Activated CD4-positive, alpha-beta memory T cell treated with anti-CD3 and anti-CD28 coated beads, Interleukin-2, amount 10 ng/mL, durations not matched to agents 7 days and 5 days (primary cell): ENCODE data around the gene CDK18. TPM values are rescaled to one million over a fixed set of nuclear protein-coding genes. Genes with fewer than 3 reads are reported as not detected.
A peak's percentile ranks its signal among the peaks of the same experiment; 100 is the strongest.

Experiments
- CTCF ChIA-PET: fragments of 350-600 bp; sonication (Branson Sonifier 250); formaldehyde crosslinking; loops from one replicate; lab custom pipeline; 2021; ENCODE audit warnings: antibody characterized with exemption, inconsistent platforms; lab: Charles Lee
- POLR2A ChIA-PET: fragments of 350-600 bp; sonication (Branson Sonifier 250); formaldehyde crosslinking; loops from one replicate; lab custom pipeline; 2021; ENCODE audit warnings: antibody characterized with exemption; lab: Charles Lee
- DNase-seq: peaks from one replicate; pipeline ENCODE4 v3.0.0-alpha.2; 2020
- H3K27ac Mint-ChIP-seq: one replicate; pipeline ENCODE4 v1.8.0; 2021; ENCODE audit warnings: mild to moderate bottlenecking, mixed read lengths
- H3K27me3 Mint-ChIP-seq: one replicate; pipeline ENCODE4 v1.8.0; 2021; ENCODE audit warnings: mixed read lengths
- H3K36me3 Mint-ChIP-seq: one replicate; pipeline ENCODE4 v1.8.0; 2021; ENCODE audit warnings: low read depth, mixed read lengths
- H3K4me1 Mint-ChIP-seq: one replicate; pipeline ENCODE4 v1.8.0; 2021; ENCODE audit warnings: mixed read lengths
- H3K4me3 Mint-ChIP-seq: one replicate; pipeline ENCODE4 v1.8.0; 2021; ENCODE audit warnings: mild to moderate bottlenecking, mixed read lengths
- H3K9me3 Mint-ChIP-seq: one replicate; pipeline ENCODE4 v1.8.0; 2021; ENCODE audit warnings: mixed read lengths
- total RNA-seq, 2 experiments: library from RNA; stranded (reverse); gene quantifications; one replicate each; pipeline ENCODE4 v1.2.3, GENCODE V29; 2021

CDK18 gene
- total RNA-seq, 2 experiments from 2014 or later = 1.1 to 1.4 TPM

GRCh38 chr1:205497351-205497750 is 7.1 kb upstream of the CDK18 start:
- Mint-ChIP-seq H3K4me1 (peaks cover 5% of the 10 kb centered on the region), H3K9me3 (no peaks in the 10 kb centered on the region), H3K4me3 (no peak overlapping the region), H3K27ac (no peak overlapping the region), H3K36me3 (no peaks in the 10 kb centered on the region), H3K27me3 (peaks cover 2% of the 10 kb centered on the region)
- POLR2A ChIA-PET = no interaction called here
- DNase-seq = no peak
- CTCF ChIA-PET = interaction anchor here (2.4 to 6.1 kb wide), 2 partner anchors 9 to 12 kb away, joined by 11 to 26 read pairs; no protein-coding TSS in a partner anchor

DNA sequence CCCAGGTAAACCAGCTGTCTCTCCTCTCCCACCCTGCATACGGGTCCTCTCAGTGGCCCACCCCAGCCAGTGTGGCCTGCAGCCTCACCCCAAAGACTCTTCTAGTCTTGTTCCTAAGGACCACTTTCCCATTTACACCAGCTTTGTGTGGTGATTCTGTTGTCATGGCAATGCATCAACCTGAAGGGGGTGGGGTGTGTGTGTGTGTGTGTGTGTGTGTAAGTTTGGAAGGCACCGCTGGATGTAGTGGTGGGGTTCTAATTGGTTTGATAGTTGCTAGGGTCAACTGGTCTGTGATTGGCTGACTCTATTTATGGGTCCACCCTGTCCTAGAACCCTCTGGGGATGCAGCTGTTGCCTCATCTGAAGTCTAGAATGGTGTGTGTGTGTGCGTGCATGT is 4.7 kb upstream of the CDK18 start:
- POLR2A ChIA-PET = no interaction called here

DNA sequence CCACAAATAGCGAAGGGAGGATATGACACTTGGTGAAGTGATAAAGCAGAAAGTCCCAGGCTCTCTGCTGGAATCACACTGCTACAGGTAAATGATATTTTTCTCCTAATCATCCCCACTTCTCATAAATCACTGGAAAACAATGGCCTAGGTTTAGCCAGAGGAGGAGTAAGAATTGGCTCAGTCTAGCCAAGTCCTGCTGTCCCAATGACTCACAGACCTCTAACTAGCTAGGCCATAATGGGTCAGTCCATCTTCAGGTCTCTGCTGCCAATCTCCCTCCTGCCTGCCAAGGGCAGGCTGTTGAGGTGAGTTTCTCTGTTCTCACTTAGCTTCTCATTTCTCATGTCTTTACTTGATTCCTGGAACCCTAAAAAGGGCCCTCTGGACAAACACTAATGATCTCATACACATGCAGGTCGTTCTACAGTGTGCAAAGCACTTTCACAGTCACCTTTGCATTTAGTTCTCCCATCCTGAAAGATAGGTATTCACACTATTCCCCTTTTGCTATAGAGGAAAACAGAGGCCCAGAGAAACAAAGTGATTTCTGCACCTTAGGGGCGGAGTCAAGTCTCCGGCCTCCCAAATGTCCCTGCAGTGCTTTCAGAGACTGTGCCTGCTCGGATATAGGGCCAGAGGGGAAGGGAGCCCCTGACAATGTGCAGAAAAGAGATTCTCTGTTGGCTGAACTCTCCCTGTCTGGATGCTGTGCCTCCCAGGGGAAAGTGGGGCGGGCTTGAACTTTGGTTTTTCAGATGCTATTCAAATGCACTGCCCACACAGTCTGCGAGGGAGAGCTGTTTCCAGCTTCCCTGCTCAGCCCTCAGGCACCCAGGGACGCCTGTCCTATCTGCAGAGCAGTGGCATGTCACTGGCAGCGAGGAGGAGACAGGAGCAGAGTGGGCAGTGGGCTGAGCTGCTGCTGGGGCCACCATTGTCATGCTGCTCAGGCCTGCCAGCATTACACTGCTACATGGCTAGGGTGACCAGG is 3.9 kb upstream of the CDK18 start:
- peaks cover 9% of the 10 kb centered on the region for H3K4me1 Mint-ChIP-seq
- ChIA-PET POLR2A (no interaction called here), CTCF (interaction anchor here (1.0 to 3.7 kb wide), 2 partner anchors 12 to 15 kb away, joined by 7 to 14 read pairs; no protein-coding TSS in a partner anchor)
- H3K27me3 Mint-ChIP-seq = peaks cover 23% of the 10 kb centered on the region
- no peaks in the 10 kb centered on the region for H3K36me3 Mint-ChIP-seq
- no peaks in the 10 kb centered on the region for H3K9me3 Mint-ChIP-seq
- no peak overlapping the region for H3K4me3 Mint-ChIP-seq
- H3K27ac Mint-ChIP-seq = no peak overlapping the region
- DNase-seq = no peak

More for the DNA sequence above, 4.7 kb upstream of the CDK18 start:
- no peaks in the 10 kb centered on the region for H3K36me3 Mint-ChIP-seq
- CTCF ChIA-PET = interaction anchor here (1.1 to 6.1 kb wide), 3 partner anchors 10 to 14 kb away, joined by 3 to 26 read pairs (median 11); no protein-coding TSS in a partner anchor
- H3K4me1 Mint-ChIP-seq = peaks cover 4% of the 10 kb centered on the region
- H3K4me3 Mint-ChIP-seq = no peak overlapping the region
- H3K9me3 Mint-ChIP-seq = no peaks in the 10 kb centered on the region
- H3K27ac Mint-ChIP-seq = no peak overlapping the region
- H3K27me3 Mint-ChIP-seq = peaks cover 15% of the 10 kb centered on the region
- DNase-seq = no peak

- no peaks in the 10 kb centered on the region for H3K9me3 Mint-ChIP-seq
- H3K27me3 Mint-ChIP-seq = peaks cover 27% of the 10 kb centered on the region
- ChIA-PET POLR2A (no interaction called here), CTCF (interaction anchor here (1.1 to 3.7 kb wide), 3 partner anchors 14 to 106 kb away, joined by 3 to 14 read pairs (median 3); no protein-coding TSS in a partner anchor)
- no peaks in the 10 kb centered on the region for H3K36me3 Mint-ChIP-seq
- no peak overlapping the region for H3K27ac Mint-ChIP-seq
- no peak for DNase-seq
- no peak overlapping the region for H3K4me3 Mint-ChIP-seq
- H3K4me1 Mint-ChIP-seq = peaks cover 11% of the 10 kb centered on the region
Measured at GRCh38 chr1:205502111-205502810, 2.2 kb upstream of the CDK18 start.

DNA sequence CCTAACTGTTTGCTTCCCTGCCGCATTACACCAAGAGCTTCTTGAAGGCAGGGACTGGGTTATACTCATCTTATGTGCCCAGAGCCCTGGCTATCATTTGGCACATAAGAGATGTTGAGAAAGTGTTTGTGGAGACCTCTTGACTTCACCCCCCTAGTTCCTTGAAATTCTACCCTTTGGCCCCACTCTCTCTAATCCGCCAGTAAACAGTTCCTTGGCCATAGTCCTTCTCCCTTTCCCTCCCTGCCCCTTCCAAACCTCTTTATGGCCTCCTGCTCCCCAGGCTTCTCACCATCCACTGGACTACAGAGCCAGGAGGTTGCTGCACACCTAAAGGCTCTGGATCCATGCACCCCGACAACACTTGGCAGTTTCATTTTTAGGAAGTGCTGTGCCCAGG is 1.5 kb upstream of the CDK18 start:
- H3K4me1 Mint-ChIP-seq = peaks cover 11% of the 10 kb centered on the region
- POLR2A ChIA-PET = no interaction called here
- no peak overlapping the region for H3K4me3 Mint-ChIP-seq

DNA sequence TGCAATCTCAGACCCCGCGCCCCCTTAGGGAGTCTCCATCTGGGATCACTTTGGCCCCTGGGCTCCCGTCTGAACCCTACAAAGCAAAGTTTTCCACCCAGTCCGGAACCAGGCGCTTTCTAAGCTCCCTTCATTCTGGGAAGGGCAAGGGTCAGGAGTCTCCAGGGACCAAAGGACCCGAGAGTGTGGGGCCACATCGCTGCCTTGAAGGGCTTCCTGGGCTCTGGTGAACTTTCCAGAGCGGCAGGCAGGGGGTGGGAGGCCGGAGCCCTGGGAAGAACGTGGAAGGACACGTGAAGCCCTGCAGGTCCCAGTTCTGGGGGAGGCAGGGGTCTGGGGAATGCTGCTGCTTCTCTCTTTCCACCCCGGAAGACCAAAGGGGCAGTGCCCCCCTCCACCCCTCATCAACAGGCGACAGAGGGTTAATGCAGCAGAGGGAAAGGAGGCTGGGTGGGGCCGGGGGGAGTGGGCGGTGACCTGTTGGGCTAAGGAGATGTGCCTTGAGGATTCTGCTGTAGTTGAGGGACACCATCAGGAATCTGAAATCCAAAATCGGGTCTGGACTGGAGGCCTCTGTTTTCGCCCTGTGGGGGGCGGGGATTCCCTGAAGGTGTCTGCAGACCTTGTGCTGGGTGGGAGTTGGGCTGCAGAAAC is 734 bp downstream of the CDK18 start:
- Mint-ChIP-seq H3K27ac (no peak overlapping the region), H3K36me3 (no peaks in the 10 kb centered on the region), H3K4me3 (peak overlapping the region; percentile 48), H3K27me3 (peaks cover 28% of the 10 kb centered on the region), H3K9me3 (no peaks in the 10 kb centered on the region), H3K4me1 (peaks cover 11% of the 10 kb centered on the region)
- CTCF ChIA-PET = interaction anchor here (0.6 to 1.0 kb wide), 2 partner anchors 19 to 108 kb away, joined by 3 read pairs; no protein-coding TSS in a partner anchor
- no peak for DNase-seq
- POLR2A ChIA-PET = no interaction called here

More for the DNA sequence above, 1.5 kb upstream of the CDK18 start:
- Mint-ChIP-seq H3K27ac (no peak overlapping the region), H3K9me3 (no peaks in the 10 kb centered on the region), H3K36me3 (no peaks in the 10 kb centered on the region), H3K27me3 (peaks cover 26% of the 10 kb centered on the region)
- DNase-seq = no peak
- CTCF ChIA-PET = interaction anchor here (1.1 to 3.7 kb wide), 3 partner anchors 15 to 107 kb away, joined by 3 to 14 read pairs (median 3); no protein-coding TSS in a partner anchor

DNA sequence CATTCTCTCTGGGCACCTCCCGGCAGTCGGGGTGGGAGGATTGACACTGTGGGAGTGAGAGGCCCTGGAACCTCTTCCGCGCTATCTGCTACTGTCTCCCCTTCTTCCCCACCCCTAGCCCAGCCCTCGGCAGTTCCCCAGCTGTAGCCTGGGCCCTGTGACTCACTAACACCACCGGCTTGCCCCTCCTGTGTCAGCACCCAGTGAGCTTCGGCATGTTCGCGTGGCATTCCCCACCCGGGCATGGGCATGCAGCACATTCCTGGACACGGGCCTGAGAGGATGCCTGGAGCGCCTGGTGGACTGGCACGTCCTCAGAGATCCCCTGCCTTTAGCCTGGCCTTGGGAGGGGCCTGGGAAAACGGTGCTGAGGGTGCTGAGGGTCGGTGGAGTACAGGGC is 1.3 kb downstream of the CDK18 start:
- ChIA-PET CTCF (no interaction called here), POLR2A (no interaction called here)
- no peaks in the 10 kb centered on the region for H3K9me3 Mint-ChIP-seq
- H3K4me1 Mint-ChIP-seq = peaks cover 11% of the 10 kb centered on the region
- DNase-seq = no peak
- peaks cover 28% of the 10 kb centered on the region for H3K27me3 Mint-ChIP-seq
- H3K36me3 Mint-ChIP-seq = no peaks in the 10 kb centered on the region
- H3K4me3 Mint-ChIP-seq = no peak overlapping the region
- no peak overlapping the region for H3K27ac Mint-ChIP-seq

- Mint-ChIP-seq H3K4me1 (peaks cover 11% of the 10 kb centered on the region), H3K27me3 (peaks cover 28% of the 10 kb centered on the region), H3K27ac (no peak overlapping the region), H3K36me3 (no peaks in the 10 kb centered on the region), H3K4me3 (no peak overlapping the region), H3K9me3 (no peaks in the 10 kb centered on the region)
- CTCF ChIA-PET = interaction anchor here (1.8 kb wide), 1 partner anchor 18 kb away, joined by 5 read pairs; no protein-coding TSS in a partner anchor
- POLR2A ChIA-PET = no interaction called here
- DNase-seq = no peak
Measured at GRCh38 chr1:205506409-205507200, 2.1 kb downstream of the CDK18 start.

- Mint-ChIP-seq H3K4me1 (peaks cover 13% of the 10 kb centered on the region), H3K9me3 (no peaks in the 10 kb centered on the region), H3K27me3 (peaks cover 23% of the 10 kb centered on the region), H3K4me3 (no peak overlapping the region), H3K27ac (no peak overlapping the region), H3K36me3 (no peaks in the 10 kb centered on the region)
- no peak for DNase-seq
- CTCF ChIA-PET = interaction anchor here (1.0 to 1.8 kb wide), 2 partner anchors 16 to 23 kb away, joined by 3 to 5 read pairs; no protein-coding TSS in a partner anchor
- POLR2A ChIA-PET = no interaction called here
Measured at GRCh38 chr1:205508227-205508714, 3.8 kb downstream of the CDK18 start.

GRCh38 chr1:205510308-205510950 is 6.0 kb downstream of the CDK18 start:
- Mint-ChIP-seq H3K27ac (no peak overlapping the region), H3K4me3 (no peak overlapping the region), H3K9me3 (no peaks in the 10 kb centered on the region), H3K4me1 (peaks cover 5% of the 10 kb centered on the region), H3K27me3 (peaks cover 8% of the 10 kb centered on the region), H3K36me3 (no peaks in the 10 kb centered on the region)
- CTCF ChIA-PET = interaction anchor here (0.9 kb wide), 1 partner anchor 14 kb away, joined by 3 read pairs; no protein-coding TSS in a partner anchor
- no peak for DNase-seq
- POLR2A ChIA-PET = no interaction called here

DNA sequence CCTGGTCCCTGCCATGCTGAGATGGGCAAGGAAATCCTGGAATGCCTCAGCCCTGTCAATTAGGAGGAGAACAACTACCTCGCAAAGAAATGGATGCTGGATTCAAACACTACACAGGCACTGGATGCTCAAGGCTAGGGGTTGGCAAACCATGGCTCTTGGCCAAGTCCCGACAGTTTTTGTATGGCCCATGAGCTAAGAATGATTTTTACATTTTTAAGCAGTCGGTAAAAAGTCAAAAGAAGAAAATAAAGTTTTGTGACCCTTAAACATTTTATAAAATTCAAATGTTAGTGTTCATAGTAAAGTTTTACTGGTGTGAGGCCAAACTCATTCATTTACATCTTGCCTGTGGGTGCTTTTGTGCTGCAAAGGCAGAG is 6.5 kb downstream of the CDK18 start:
- peaks cover 3% of the 10 kb centered on the region for H3K4me1 Mint-ChIP-seq
- no peak overlapping the region for H3K27ac Mint-ChIP-seq
- H3K27me3 Mint-ChIP-seq = peaks cover 6% of the 10 kb centered on the region
- CTCF ChIA-PET = interaction anchor here (0.9 kb wide), 1 partner anchor 13 kb away, joined by 3 read pairs; no protein-coding TSS in a partner anchor
- H3K4me3 Mint-ChIP-seq = no peak overlapping the region
- no peaks in the 10 kb centered on the region for H3K9me3 Mint-ChIP-seq
- POLR2A ChIA-PET = no interaction called here
- no peak for DNase-seq
- no peaks in the 10 kb centered on the region for H3K36me3 Mint-ChIP-seq
